Osteoblast (primary cell): ENCODE measurements around the gene RASA3. TPM values are rescaled to one million over a fixed set of nuclear protein-coding genes. Genes with fewer than 3 reads are reported as not detected.

ENCODE experiments used
- DNase-seq: peaks from one replicate; pipeline ENCODE4 v3.0.0; 2011; ENCODE audit warnings: low spot score, mixed read lengths; ENCODE audit not compliant: insufficient read length; ENCODE audit errors: missing footprints
- H2AFZ ChIP-seq: 2 replicates; pipeline ENCODE4 v1.6.0; 2011; ENCODE audit warnings: mild to moderate bottlenecking, low read length
- H3K27ac ChIP-seq: 2 replicates; pipeline ENCODE4 v1.5.1; 2011; ENCODE audit warnings: mild to moderate bottlenecking, low read depth, low read length, moderate library complexity
- H3K27me3 ChIP-seq: 2 replicates; pipeline ENCODE4 v1.6.0; 2012; ENCODE audit warnings: mild to moderate bottlenecking, control low read depth, inconsistent platforms, low read length, moderate library complexity; ENCODE audit not compliant: insufficient read depth
- H3K36me3 ChIP-seq: 2 replicates; pipeline ENCODE4 v1.5.1; 2011; ENCODE audit warnings: mild to moderate bottlenecking, low read length, control low read depth, moderate library complexity; ENCODE audit not compliant: insufficient read depth
- H3K4me1 ChIP-seq: 2 replicates; pipeline ENCODE4 v1.5.1; 2011; ENCODE audit warnings: mild to moderate bottlenecking, low read length, control low read depth, moderate library complexity; ENCODE audit not compliant: insufficient read depth
- H3K4me2 ChIP-seq: 2 replicates; pipeline ENCODE4 v1.6.0; 2011; ENCODE audit warnings: mild to moderate bottlenecking, low read length; ENCODE audit not compliant: insufficient read depth
- H3K4me3 ChIP-seq: fragments of 200-600 bp; sonication (generic); 3 replicates; pipeline ENCODE4 v1.5.1; 2012; ENCODE audit warnings: mild to moderate bottlenecking, low read length, inconsistent platforms; ENCODE audit not compliant: insufficient read depth
- H3K79me2 ChIP-seq: 2 replicates; pipeline ENCODE4 v1.6.0; 2012; ENCODE audit warnings: mild to moderate bottlenecking, low read length, control low read depth, inconsistent platforms; ENCODE audit not compliant: insufficient read depth
- H3K9me3 ChIP-seq: 2 replicates; pipeline ENCODE4 v1.5.1; 2011; ENCODE audit warnings: low read depth, low read length, control low read depth
- H4K20me1 ChIP-seq: 2 replicates; pipeline ENCODE4 v1.6.0; 2012; ENCODE audit warnings: mild to moderate bottlenecking, low read length, control low read depth; ENCODE audit not compliant: insufficient read depth
- total RNA-seq: library from RNA; depleted of rRNA; stranded (reverse); fragments of >200 nt; gene quantifications from 2 replicates; pipeline ENCODE4 v1.2.3, GENCODE V29; 2012
- TF ChIP-seq, protein P1 (sequence below): IDR thresholded peaks from 2 replicates; pipeline ENCODE4 v1.5.1; 2011; ENCODE audit warnings: mild to moderate bottlenecking, low read depth, low read length, moderate library complexity; ENCODE audit errors: extremely low read depth

The RASA3 gene
- total RNA-seq, 1 donor = 41.3 TPM

DNA sequence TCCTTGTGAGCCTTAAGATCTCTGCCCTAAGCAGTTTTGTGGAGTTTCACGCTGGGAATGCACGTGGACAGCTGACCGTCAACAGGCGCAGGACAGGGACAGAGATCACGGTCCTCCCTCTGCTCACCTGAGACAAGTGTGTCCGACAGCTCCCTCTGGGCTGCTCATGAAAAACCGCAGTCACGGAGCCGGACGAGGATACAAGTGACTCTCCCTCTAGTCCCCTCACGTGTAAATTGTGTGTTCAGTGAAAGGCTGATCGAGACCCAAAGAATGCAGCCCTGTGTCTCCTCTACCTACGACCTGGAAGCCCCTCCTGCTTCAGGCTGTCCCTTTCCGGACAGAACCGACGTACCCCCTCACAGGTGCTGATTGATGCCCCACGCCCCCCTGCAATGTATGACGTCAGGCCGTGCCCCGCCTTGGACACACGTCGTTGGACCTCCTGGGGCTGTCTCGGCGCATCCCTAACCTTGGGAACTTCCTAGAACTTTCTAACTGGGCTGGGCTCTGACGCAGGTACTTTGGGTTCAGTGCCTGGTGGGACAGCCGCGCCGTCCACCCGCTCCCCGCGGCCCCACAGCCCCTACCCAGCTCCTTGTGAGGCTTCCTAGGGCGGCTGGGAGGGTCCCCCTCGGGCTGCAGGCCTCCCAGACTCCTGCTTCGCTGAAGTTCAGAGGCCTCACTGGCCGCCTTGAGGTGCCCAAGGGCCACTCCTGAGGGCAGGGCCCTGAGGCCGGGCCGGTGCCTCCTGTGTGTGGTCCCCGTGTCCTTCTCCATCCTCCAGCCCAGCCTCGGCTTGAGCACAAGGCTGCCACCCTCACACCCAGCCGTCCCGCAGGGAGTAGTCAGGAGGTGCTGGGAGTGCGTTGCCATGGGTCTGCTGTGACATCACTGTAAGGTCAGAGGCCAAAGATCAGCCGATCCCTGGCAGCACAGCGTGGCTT, 158.9 kb downstream of the RASA3 start, which contains the start of gene C13orf46:
Gene C13orf46 (minus strand): TSS at position 859 of the 947 bp plus-strand sequence. CDS start 79 bp downstream, at position 780.
- Histone ChIP-seq H3K79me2 (peaks cover 3% of the 10 kb centered on the region), H3K4me3 (no peak within 1 kb of the TSS), H3K27ac (no peak within 1 kb of the TSS), H4K20me1 (peaks cover 3% of the 10 kb centered on the region), H2AFZ (no peak within 1 kb of the TSS), H3K4me1 (peaks cover 18% of the 10 kb centered on the region), H3K36me3 (peaks cover 49% of the 10 kb centered on the region), H3K27me3 (no peaks in the 10 kb centered on the region), H3K4me2 (no peak within 1 kb of the TSS), H3K9me3 (no peaks in the 10 kb centered on the region)
- TF ChIP-seq, protein P1, sequence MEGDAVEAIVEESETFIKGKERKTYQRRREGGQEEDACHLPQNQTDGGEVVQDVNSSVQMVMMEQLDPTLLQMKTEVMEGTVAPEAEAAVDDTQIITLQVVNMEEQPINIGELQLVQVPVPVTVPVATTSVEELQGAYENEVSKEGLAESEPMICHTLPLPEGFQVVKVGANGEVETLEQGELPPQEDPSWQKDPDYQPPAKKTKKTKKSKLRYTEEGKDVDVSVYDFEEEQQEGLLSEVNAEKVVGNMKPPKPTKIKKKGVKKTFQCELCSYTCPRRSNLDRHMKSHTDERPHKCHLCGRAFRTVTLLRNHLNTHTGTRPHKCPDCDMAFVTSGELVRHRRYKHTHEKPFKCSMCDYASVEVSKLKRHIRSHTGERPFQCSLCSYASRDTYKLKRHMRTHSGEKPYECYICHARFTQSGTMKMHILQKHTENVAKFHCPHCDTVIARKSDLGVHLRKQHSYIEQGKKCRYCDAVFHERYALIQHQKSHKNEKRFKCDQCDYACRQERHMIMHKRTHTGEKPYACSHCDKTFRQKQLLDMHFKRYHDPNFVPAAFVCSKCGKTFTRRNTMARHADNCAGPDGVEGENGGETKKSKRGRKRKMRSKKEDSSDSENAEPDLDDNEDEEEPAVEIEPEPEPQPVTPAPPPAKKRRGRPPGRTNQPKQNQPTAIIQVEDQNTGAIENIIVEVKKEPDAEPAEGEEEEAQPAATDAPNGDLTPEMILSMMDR = no peak
- no peak for DNase-seq

DNA sequence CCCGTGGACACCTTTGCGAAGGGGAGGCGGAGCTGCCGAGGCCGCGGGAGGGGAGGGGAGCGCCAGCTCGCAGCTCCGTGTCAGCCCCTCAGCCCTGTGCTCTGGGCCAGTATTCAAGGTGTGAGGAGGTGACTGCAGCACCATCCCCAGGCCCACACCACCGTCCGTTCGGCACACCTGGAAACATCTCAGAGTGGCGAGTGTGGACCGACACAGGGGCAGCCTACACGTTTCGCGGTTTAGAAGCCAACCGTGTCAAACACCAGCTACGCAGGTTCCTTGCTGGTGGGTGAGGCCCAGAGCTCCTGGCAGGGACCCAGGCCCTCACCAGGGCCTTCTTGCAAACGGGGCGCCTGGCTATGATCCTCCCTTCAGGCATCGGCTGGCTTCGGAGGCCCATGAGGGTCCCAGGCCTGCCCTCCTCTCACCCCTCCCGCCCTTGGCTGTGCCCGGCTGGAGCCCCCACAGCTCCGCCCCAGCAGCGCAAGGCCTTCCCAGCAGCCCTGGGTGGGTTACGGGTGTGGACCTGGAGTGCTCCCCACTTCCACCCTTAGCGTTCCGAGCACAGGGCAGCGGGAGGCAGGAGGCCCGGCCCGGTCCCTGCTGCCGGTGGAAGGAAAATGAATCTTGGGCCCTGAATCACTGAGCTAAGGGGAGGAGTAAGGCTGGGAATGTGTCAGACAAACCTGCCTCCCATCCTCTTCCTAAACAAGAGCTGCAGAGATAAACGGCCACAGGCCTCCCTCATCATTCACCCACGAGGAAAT, 159.8 kb downstream of the RASA3 start:
- H3K4me3 ChIP-seq = no peak overlapping the region
- H3K4me1 ChIP-seq = peaks cover 18% of the 10 kb centered on the region
- H2AFZ ChIP-seq = no peak overlapping the region
- no peak overlapping the region for H3K4me2 ChIP-seq
- no peak for DNase-seq
- H3K9me3 ChIP-seq = no peaks in the 10 kb centered on the region
- no peak overlapping the region for H3K27ac ChIP-seq
- H3K79me2 ChIP-seq = peaks cover 3% of the 10 kb centered on the region
- H3K27me3 ChIP-seq = no peaks in the 10 kb centered on the region
- TF ChIP-seq, protein P1 = no peak
- H3K36me3 ChIP-seq = peaks cover 41% of the 10 kb centered on the region
- peaks cover 3% of the 10 kb centered on the region for H4K20me1 ChIP-seq

DNA sequence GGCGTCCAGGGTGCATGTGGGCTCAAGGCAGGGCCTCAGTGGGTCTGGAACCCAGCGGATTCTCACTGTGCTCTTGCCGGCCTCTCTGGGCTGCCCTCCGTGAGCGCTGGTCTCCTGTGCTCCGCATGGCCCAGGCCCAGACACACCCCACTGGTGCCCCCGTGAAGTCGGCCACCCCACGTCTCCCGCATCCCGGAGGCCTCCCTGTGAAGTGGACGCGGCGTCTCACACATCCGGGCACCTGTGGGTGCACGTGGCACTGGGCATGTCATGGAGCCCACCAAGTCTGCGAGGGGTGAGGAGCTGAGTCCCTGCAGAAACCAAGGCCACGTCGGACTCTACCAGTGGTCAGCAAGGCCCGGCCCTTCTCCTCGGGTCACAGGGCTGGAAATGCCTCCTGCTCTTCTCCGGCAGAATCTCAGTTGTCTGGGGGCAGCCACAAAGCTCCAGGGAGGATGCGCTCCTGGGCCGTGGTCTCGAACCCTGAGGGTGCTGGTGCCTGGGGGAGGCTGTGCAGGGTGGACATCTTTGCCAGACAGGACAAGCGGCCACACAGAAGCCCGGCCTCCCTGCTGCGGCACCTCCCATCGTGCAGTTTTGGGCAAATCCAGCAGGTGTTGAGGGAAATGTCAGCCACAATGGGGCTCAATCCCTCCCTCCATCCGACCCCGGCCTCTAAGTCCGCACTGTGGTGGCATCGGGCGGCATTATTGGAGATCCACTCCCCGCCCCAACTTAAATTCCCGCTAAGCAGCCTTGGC, 160.8 kb downstream of the RASA3 start:
- Histone ChIP-seq H3K27me3 (no peaks in the 10 kb centered on the region), H3K4me1 (peaks cover 9% of the 10 kb centered on the region), H3K79me2 (no peaks in the 10 kb centered on the region), H2AFZ (no peak overlapping the region), H3K27ac (no peak overlapping the region), H3K36me3 (peaks cover 45% of the 10 kb centered on the region), H4K20me1 (no peaks in the 10 kb centered on the region), H3K4me3 (no peak overlapping the region), H3K9me3 (no peaks in the 10 kb centered on the region), H3K4me2 (no peak overlapping the region)
- TF ChIP-seq, protein P1 = no peak
- DNase-seq = no peak
